OCI-LY3 (cell line): ENCODE data around the gene AARS2.

Experiments used
- H2AFZ ChIP-seq: fragments of 200-600, 300-600 bp; shearing (Covaris generic); 2 replicates; pipeline ENCODE4 v1.6.0; 2014; ENCODE audit warnings: antibody characterized with exemption, low read depth, low read length
- H3K27ac ChIP-seq: fragments of 200-600, 300-600 bp; sonication (generic); 2 replicates; pipeline ENCODE4 v1.5.1; 2014; ENCODE audit warnings: mild to moderate bottlenecking, low read length, moderate library complexity, mixed read lengths
- H3K27me3 ChIP-seq: fragments of 200-600, 300-600 bp; sonication (generic); 2 replicates; pipeline ENCODE4 v1.6.1; 2014; ENCODE audit warnings: low read depth, low read length, mixed read lengths
- H3K36me3 ChIP-seq: fragments of 200-600, 300-600 bp; sonication (generic); replicated peaks from 2 replicates; pipeline ENCODE3; 2014; ENCODE audit warnings: low read depth, low read length, mixed read lengths
- H3K4me1 ChIP-seq: fragments of 300-600, 200-600 bp; sonication (generic); 2 replicates; pipeline ENCODE4 v1.6.1; 2014; ENCODE audit warnings: low read length, mixed read lengths
- H3K4me2 ChIP-seq: fragments of 200-600, 300-600 bp; sonication (generic); 2 replicates; pipeline ENCODE4 v1.6.1; 2014; ENCODE audit warnings: low read length, mixed read lengths
- H3K4me3 ChIP-seq: fragments of 300-600, 200-600 bp; sonication (generic); 2 replicates; pipeline ENCODE4 v1.5.1; 2014; ENCODE audit warnings: antibody characterized with exemption, mild to moderate bottlenecking, low read length, moderate library complexity
- H3K79me2 ChIP-seq: fragments of 300-600, 200-600 bp; shearing (Covaris generic); 2 replicates; pipeline ENCODE4 v1.6.1; 2014; ENCODE audit warnings: mild to moderate bottlenecking, low read length, mixed read lengths
- H3K9ac ChIP-seq: fragments of 300-600, 200-600 bp; shearing (Covaris generic); 2 replicates; pipeline ENCODE4 v1.6.0; 2014; ENCODE audit warnings: mild to moderate bottlenecking, low read length, moderate library complexity
- H3K9me3 ChIP-seq: fragments of 200-600, 300-600 bp; shearing (Covaris generic); 2 replicates; pipeline ENCODE4 v1.6.1; 2014; ENCODE audit warnings: low read length, mixed read lengths; ENCODE audit not compliant: insufficient read depth
- H4K20me1 ChIP-seq: fragments of 200-600, 300-600 bp; sonication (generic); 2 replicates; pipeline ENCODE4 v1.6.1; 2016; ENCODE audit warnings: low read length, mixed read lengths; ENCODE audit not compliant: insufficient read depth
- CTCF ChIP-seq: fragments of 200-600, 300-600 bp; sonication (generic); IDR thresholded peaks from 2 replicates; pipeline ENCODE4 v1.5.1; 2014; ENCODE audit warnings: antibody characterized with exemption, low read length, low read depth
- EZH2phosphoT487 ChIP-seq: fragments of 200-600 bp; shearing (Covaris generic); IDR thresholded peaks from 2 replicates; pipeline ENCODE4 v1.6.1; 2018; ENCODE audit warnings: antibody characterized with exemption, mixed run types, low read depth

Gene AARS2

DNA sequence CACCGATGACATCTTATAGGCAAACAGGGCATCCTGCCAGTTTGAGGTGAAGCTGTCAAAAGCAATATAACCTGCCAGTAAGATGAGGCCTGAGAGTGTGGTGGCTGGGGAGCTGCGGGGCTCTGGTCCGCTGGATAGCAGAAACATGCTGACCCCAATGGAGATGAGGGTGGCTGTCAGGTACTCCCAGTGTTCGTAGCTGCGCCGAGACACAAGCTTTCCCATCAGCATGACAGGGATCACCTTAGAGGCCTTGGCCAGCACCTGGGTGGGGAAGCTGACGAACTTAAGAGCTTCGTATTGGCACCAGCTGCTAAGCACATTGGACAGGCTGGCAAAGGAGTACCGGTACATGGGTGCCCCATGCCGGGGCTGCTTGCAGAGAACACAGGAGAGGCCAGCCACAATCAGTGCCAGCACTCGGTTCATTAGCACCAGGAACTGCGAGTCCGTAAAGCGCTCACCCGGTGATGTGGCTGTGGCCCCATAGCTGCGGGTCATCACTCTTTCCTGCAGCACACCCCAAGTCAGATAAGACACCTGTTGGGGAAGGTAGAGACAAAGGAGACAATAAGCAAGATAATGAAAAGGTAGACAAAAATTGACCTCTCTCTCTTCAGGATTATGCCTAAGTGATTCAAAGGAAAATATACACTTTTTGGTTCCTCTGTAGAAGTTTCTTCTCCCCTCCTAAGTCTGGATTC lies 57.9 kb downstream of the AARS2 start:
- Histone ChIP-seq H3K4me1 (peaks cover 41% of the 10 kb centered on the region), H3K79me2 (peaks cover 59% of the 10 kb centered on the region), H4K20me1 (peaks cover 47% of the 10 kb centered on the region)

DNA sequence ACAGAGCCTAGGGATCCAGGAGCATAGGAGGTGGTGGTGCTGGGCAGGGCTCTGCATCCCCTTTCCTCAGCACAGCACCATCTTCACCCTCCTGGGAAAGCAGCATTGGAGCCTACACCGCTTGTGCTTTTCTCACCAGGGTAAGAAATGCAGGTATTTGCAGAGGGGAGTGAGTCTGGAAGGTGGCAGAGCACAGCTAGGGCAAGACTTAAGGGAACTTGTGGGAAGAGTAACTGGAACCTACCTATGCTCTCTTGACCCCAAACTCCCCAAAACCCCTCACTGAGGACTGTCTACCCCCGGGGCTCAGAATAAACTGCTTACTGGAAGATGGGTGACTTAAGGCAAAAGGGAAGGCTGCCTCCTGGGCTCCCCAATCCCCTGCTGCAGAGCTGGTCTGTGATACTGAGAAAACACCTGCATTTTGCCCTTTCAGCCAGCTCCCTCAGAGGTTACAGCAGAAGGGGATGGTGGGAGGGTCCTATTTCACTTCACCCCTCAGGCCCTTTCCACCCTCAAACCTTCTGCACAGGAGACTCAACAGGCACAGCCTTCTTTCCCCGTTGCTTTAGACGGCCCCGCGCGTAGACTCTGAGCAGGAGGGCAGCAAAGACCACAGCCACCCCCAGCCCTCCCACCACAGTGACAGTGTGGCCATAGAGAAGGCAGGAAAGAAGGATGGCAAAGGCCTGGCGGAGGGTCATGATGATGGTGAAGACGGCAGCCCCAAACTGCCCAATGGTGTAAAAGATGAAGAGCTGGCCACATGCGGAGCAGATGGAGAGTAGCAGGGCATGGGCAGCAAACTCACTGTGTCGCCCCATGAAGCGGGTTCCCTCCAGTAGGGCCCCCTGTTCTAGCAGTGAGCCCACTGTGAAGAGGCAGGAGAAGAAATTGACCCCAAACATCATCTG lies 58.7 kb downstream of the AARS2 start:
- Histone ChIP-seq H3K4me2 (0 out of 2 replicates have a peak overlapping the region, but pooled peaks have one; percentile 99), H3K4me3 (no peak overlapping the region), H3K27ac (peak overlapping the region; percentile 94; the same call in 1 of the 2 replicates), H3K4me1 (peaks cover 37% of the 10 kb centered on the region), H3K9me3 (no peaks in the 10 kb centered on the region), H2AFZ (no peak overlapping the region), H3K27me3 (no peaks in the 10 kb centered on the region), H3K79me2 (peaks cover 59% of the 10 kb centered on the region), H3K36me3 (peaks cover 69% of the 10 kb centered on the region), H4K20me1 (peaks cover 54% of the 10 kb centered on the region), H3K9ac (no peak overlapping the region)
- TF ChIP-seq EZH2phosphoT487 = no peak

More for the DNA sequence above, 57.9 kb downstream of the AARS2 start:
- H3K36me3 ChIP-seq = peaks cover 70% of the 10 kb centered on the region
- no peaks in the 10 kb centered on the region for H3K27me3 ChIP-seq
- peak overlapping the region; percentile 84 for H3K4me3 ChIP-seq
- TF ChIP-seq CTCF = no peak
- no peak for TF ChIP-seq EZH2phosphoT487
- peak overlapping the region; percentile 99 for H3K4me2 ChIP-seq
- no peak overlapping the region for H2AFZ ChIP-seq
- peak overlapping the region; percentile 94 for H3K27ac ChIP-seq
- H3K9me3 ChIP-seq = no peaks in the 10 kb centered on the region
- peak overlapping the region; percentile 99; the same call in 1 of the 2 replicates for H3K9ac ChIP-seq

GRCh38 chr6:44253307-44254101 lies 59.6 kb downstream of the AARS2 start:
- H3K79me2 ChIP-seq = peaks cover 59% of the 10 kb centered on the region
- no peak overlapping the region for H3K4me2 ChIP-seq
- H3K9ac ChIP-seq = no peak overlapping the region
- TF ChIP-seq EZH2phosphoT487 (no peak), CTCF (peak; percentile 60)
- H3K4me3 ChIP-seq = no peak overlapping the region
- no peaks in the 10 kb centered on the region for H3K27me3 ChIP-seq
- no peak overlapping the region for H2AFZ ChIP-seq
- H3K9me3 ChIP-seq = no peaks in the 10 kb centered on the region
- H3K27ac ChIP-seq = no peak overlapping the region
- peaks cover 59% of the 10 kb centered on the region for H4K20me1 ChIP-seq
- peaks cover 69% of the 10 kb centered on the region for H3K36me3 ChIP-seq
- H3K4me1 ChIP-seq = peaks cover 35% of the 10 kb centered on the region

DNA sequence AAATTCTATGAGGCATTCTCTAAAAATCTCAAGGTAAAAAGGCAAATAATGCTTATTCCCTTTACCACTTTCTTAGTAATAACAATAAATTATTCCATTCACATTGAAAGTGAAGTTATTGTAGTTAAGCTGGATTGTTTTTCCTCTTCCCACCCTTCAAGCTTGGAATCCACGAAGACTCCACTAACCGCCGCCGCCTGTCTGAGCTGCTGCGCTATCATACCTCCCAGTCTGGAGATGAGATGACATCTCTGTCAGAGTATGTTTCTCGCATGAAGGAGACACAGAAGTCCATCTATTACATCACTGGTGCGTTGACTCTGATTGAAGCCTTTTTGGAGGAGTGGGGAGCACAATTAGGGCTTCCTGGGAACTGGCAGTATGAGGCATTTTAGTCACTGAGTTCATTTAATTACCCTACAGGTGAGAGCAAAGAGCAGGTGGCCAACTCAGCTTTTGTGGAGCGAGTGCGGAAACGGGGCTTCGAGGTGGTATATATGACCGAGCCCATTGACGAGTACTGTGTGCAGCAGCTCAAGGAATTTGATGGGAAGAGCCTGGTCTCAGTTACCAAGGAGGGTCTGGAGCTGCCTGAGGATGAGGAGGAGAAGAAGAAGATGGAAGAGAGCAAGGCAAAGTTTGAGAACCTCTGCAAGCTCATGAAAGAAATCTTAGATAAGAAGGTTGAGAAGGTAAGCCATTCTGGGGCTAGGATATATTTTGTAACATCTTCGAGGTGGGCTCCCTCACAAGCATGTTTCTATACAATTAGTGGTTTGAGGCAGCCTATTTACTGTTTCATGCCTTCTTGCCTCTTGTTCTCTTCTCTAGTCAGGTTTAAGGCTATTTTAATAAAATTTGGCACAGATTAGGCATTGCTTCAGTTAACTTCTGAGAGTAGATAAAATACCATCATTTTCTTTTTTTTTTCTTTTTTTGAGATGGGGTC lies 61.3 kb downstream of the AARS2 start:
- H3K4me1 ChIP-seq = peaks cover 29% of the 10 kb centered on the region

More for the DNA sequence above, 61.3 kb downstream of the AARS2 start:
- TF ChIP-seq CTCF = no peak
- TF ChIP-seq EZH2phosphoT487 = no peak
- peaks cover 69% of the 10 kb centered on the region for H3K79me2 ChIP-seq
- no peak overlapping the region for H3K4me2 ChIP-seq
- H4K20me1 ChIP-seq = peaks cover 74% of the 10 kb centered on the region
- H2AFZ ChIP-seq = no peak overlapping the region
- no peaks in the 10 kb centered on the region for H3K9me3 ChIP-seq
- H3K27me3 ChIP-seq = no peaks in the 10 kb centered on the region
- no peak overlapping the region for H3K27ac ChIP-seq
- H3K9ac ChIP-seq = no peak overlapping the region
- peaks cover 78% of the 10 kb centered on the region for H3K36me3 ChIP-seq
- H3K4me3 ChIP-seq = no peak overlapping the region
